Neuron (in vitro differentiated cells): ENCODE results near the gene PPP1R2.

ENCODE experiments used
- H2AFZ ChIP-seq: one replicate; pipeline ENCODE4 v1.6.1; 2013; ENCODE audit warnings: low read depth, mild to moderate bottlenecking, inconsistent platforms, low read length, moderate library complexity
- H3K27me3 ChIP-seq: one replicate; pipeline ENCODE4 v1.6.1; 2013; ENCODE audit warnings: low read length; ENCODE audit not compliant: insufficient read depth
- H3K36me3 ChIP-seq: one replicate; pipeline ENCODE4 v1.6.1; 2013; ENCODE audit warnings: low read length; ENCODE audit not compliant: insufficient read depth
- H3K4me1 ChIP-seq: one replicate; pipeline ENCODE4 v1.6.1; 2013; ENCODE audit warnings: low read length; ENCODE audit not compliant: insufficient read depth
- H3K4me3 ChIP-seq: 2 replicates; pipeline ENCODE4 v1.5.1; 2013; ENCODE audit warnings: mild to moderate bottlenecking, low read length, moderate library complexity
- H3K9me3 ChIP-seq: one replicate; pipeline ENCODE4 v1.6.1; 2013; ENCODE audit warnings: low read length

The PPP1R2 gene

GRCh38 chr3:195556390-195556789 is 13.3 kb upstream of the PPP1R2 start:
- H3K36me3 ChIP-seq = no peaks in the 10 kb centered on the region
- no peak overlapping the region for H2AFZ ChIP-seq
- no peaks in the 10 kb centered on the region for H3K4me1 ChIP-seq
- no peak overlapping the region for H3K4me3 ChIP-seq
- H3K9me3 ChIP-seq = peaks cover 2% of the 10 kb centered on the region
- H3K27me3 ChIP-seq = no peaks in the 10 kb centered on the region

DNA sequence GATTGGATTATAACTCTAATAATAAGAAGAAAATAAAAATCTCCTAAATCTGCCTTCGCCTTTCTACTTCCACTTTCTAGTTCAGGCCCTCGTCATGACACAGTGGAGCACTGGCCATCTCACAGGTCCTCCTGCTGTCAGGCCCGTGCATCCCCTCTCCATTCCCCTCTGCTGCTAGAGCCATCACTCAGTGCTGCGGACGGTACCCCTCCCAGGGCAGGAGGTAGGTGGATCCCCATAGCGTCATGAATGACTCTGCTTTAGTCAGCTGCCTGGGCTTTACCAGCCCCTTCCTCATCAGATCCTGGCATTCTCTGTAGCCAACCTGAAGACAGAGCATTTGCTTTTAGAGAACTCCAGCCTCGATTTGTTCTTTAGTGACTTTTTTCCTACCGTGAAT is 12.0 kb upstream of the PPP1R2 start:
- Histone ChIP-seq H3K9me3 (peaks cover 2% of the 10 kb centered on the region), H3K36me3 (no peaks in the 10 kb centered on the region), H3K27me3 (no peaks in the 10 kb centered on the region), H3K4me1 (no peaks in the 10 kb centered on the region), H2AFZ (no peak overlapping the region), H3K4me3 (no peak overlapping the region)

- H3K4me1 ChIP-seq = no peaks in the 10 kb centered on the region
- no peaks in the 10 kb centered on the region for H3K27me3 ChIP-seq
- H2AFZ ChIP-seq = no peak overlapping the region
- no peak overlapping the region for H3K4me3 ChIP-seq
- H3K36me3 ChIP-seq = no peaks in the 10 kb centered on the region
- peaks cover 2% of the 10 kb centered on the region for H3K9me3 ChIP-seq
Observed at GRCh38 chr3:195554458-195554857, 11.3 kb upstream of the PPP1R2 start.

GRCh38 chr3:195553268-195553667 is 10.1 kb upstream of the PPP1R2 start:
- no peak overlapping the region for H3K4me3 ChIP-seq
- no peak overlapping the region for H2AFZ ChIP-seq
- peaks cover 2% of the 10 kb centered on the region for H3K9me3 ChIP-seq
- peaks cover 2% of the 10 kb centered on the region for H3K4me1 ChIP-seq
- no peaks in the 10 kb centered on the region for H3K27me3 ChIP-seq
- H3K36me3 ChIP-seq = no peaks in the 10 kb centered on the region

- Histone ChIP-seq H2AFZ (no peak overlapping the region), H3K4me3 (no peak overlapping the region), H3K27me3 (no peaks in the 10 kb centered on the region), H3K36me3 (no peaks in the 10 kb centered on the region), H3K9me3 (peaks cover 2% of the 10 kb centered on the region), H3K4me1 (peaks cover 7% of the 10 kb centered on the region)
Observed at GRCh38 chr3:195551381-195551978, 8.4 kb upstream of the PPP1R2 start.

- Histone ChIP-seq H3K36me3 (no peaks in the 10 kb centered on the region), H3K9me3 (peaks cover 2% of the 10 kb centered on the region), H3K27me3 (no peaks in the 10 kb centered on the region), H3K4me3 (no peak overlapping the region), H2AFZ (no peak overlapping the region), H3K4me1 (peaks cover 7% of the 10 kb centered on the region)
Observed at GRCh38 chr3:195550723-195551122, 7.6 kb upstream of the PPP1R2 start.

- Histone ChIP-seq H3K9me3 (peaks cover under 1% of the 10 kb centered on the region), H3K36me3 (no peaks in the 10 kb centered on the region), H3K4me1 (peaks cover 7% of the 10 kb centered on the region), H2AFZ (no peak overlapping the region), H3K27me3 (peaks cover 1% of the 10 kb centered on the region), H3K4me3 (no peak overlapping the region)
Observed at GRCh38 chr3:195549931-195550519, 6.9 kb upstream of the PPP1R2 start.

DNA sequence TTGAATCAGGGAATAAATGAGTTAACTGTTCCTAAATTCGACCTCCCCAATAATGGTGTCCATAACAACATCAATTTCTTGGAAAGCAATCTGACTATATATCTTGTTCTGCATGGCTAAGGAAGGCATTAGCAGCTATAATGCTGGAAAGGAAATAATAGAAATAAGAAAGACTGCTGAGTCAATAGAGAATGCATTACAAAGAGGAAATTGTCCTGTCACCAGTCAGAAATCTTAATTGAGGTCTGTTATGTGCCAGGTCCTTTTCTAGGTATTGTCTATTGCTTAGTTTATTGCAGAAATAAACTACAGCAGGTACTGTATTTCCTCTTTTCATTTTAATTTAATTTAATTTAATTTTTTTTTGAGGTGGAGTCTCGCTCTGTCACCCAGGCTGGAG is 5.9 kb upstream of the PPP1R2 start:
- Histone ChIP-seq H3K27me3 (peaks cover 11% of the 10 kb centered on the region), H2AFZ (no peak overlapping the region), H3K4me1 (peaks cover 7% of the 10 kb centered on the region), H3K4me3 (no peak overlapping the region), H3K36me3 (no peaks in the 10 kb centered on the region), H3K9me3 (no peaks in the 10 kb centered on the region)

DNA sequence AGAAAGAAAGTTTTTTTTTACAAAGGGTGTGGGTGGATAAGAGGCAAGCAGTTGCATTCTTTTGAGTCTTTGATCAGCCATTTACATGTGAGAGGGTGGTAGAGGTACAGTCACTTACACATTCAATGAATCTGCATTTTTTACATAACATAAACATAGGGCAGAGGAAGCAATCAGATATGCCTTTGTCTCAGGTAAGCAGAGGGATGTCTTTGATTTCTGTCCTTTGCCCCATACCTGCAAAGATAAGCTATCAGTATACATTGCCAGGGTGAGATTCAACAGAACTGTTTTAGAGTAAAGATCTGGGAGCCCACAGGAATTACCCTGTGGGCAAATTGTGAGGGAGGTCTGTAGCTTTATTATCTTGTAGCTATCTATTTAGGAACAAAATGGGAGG is 5.4 kb upstream of the PPP1R2 start:
- H3K9me3 ChIP-seq = no peaks in the 10 kb centered on the region
- H3K4me1 ChIP-seq = peaks cover 7% of the 10 kb centered on the region
- no peak overlapping the region for H2AFZ ChIP-seq
- no peaks in the 10 kb centered on the region for H3K36me3 ChIP-seq
- H3K4me3 ChIP-seq = no peak overlapping the region
- peaks cover 13% of the 10 kb centered on the region for H3K27me3 ChIP-seq

GRCh38 chr3:195548006-195548405 is 4.9 kb upstream of the PPP1R2 start:
- no peak overlapping the region for H2AFZ ChIP-seq
- no peaks in the 10 kb centered on the region for H3K9me3 ChIP-seq
- H3K36me3 ChIP-seq = no peaks in the 10 kb centered on the region
- no peak overlapping the region for H3K4me3 ChIP-seq
- H3K4me1 ChIP-seq = peaks cover 7% of the 10 kb centered on the region
- H3K27me3 ChIP-seq = peaks cover 13% of the 10 kb centered on the region

GRCh38 chr3:195546130-195546560 is 3.0 kb upstream of the PPP1R2 start:
- Histone ChIP-seq H3K27me3 (peaks cover 13% of the 10 kb centered on the region), H3K36me3 (no peaks in the 10 kb centered on the region), H3K4me3 (no peak overlapping the region), H3K9me3 (no peaks in the 10 kb centered on the region), H3K4me1 (peaks cover 16% of the 10 kb centered on the region), H2AFZ (no peak overlapping the region)

- Histone ChIP-seq H3K9me3 (no peaks in the 10 kb centered on the region), H3K27me3 (peaks cover 13% of the 10 kb centered on the region), H2AFZ (no peak overlapping the region), H3K4me3 (no peak overlapping the region), H3K36me3 (no peaks in the 10 kb centered on the region), H3K4me1 (peaks cover 16% of the 10 kb centered on the region)
Observed at GRCh38 chr3:195544634-195545033, 1.5 kb upstream of the PPP1R2 start.

GRCh38 chr3:195544230-195544536 is 1.1 kb upstream of the PPP1R2 start:
- H3K4me3 ChIP-seq = no peak overlapping the region

More at GRCh38 chr3:195544230-195544536, 1.1 kb upstream of the PPP1R2 start:
- Histone ChIP-seq H3K4me1 (peaks cover 16% of the 10 kb centered on the region), H3K36me3 (no peaks in the 10 kb centered on the region), H3K9me3 (no peaks in the 10 kb centered on the region), H3K27me3 (peaks cover 13% of the 10 kb centered on the region), H2AFZ (peak overlapping the region; percentile 97)
